ENCODE measurements around the gene VMP1.

- TF ChIP-seq CTCF (conservative IDR thresholded peaks at IDR 0.05) = no peak
- no peak for TF ChIP-seq EZH2 (IDR thresholded peaks at IDR 0.05; ENCODE audit: low read depth)
Observed at GRCh38 chr17:59734226-59734625, 26.8 kb downstream of the VMP1 start.

Data from PC-9 (cell line).